Spleen (tissue), 11 donors: ENCODE measurements around the gene TTLL11. TPM values are rescaled to one million over a fixed set of nuclear protein-coding genes. Genes with fewer than 3 reads are reported as not detected.
A peak's percentile ranks its signal among the peaks of the same experiment; 100 is the strongest.
"Not testable (repeated sequence)": the region's sequence is repeated elsewhere in the genome, so short reads cannot be mapped to it uniquely, and the experiment has no call there.

Experiments
- DNase-seq: peaks from one replicate; pipeline ENCODE4 v3.0.0-alpha.2; 2020
- H3K27ac ChIP-seq, 8 donors: fragments of 200-600 bp; sonication (generic) in 7 of 8; 1 replicate in 4 of 8; 2 replicates in 4 of 8; pipeline versions ENCODE4 v1.5.0 to v1.8.0; 2016 to 2021; ENCODE audit warnings: inconsistent platforms in 4 of 8, mild to moderate bottlenecking in 4 of 8, moderate library complexity in 1 of 8
- H3K27me3 ChIP-seq, 7 donors: fragments of 200-600 bp; sonication (generic) in 6 of 7; replicated peaks in 1 of 7; 1 replicate in 4 of 7; 2 replicates in 3 of 7; pipeline versions ENCODE4 v1.5.0 to v1.8.0; 2016 to 2021; ENCODE audit warnings: inconsistent platforms in 3 of 7, mild to moderate bottlenecking in 1 of 7
- H3K36me3 ChIP-seq, 6 donors: fragments of 200-600 bp; sonication (generic) in 5 of 6; 1 replicate in 4 of 6; 2 replicates in 2 of 6; pipeline versions ENCODE4 v1.5.0 to v1.8.0; 2016 to 2021; ENCODE audit warnings: inconsistent platforms in 2 of 6
- H3K4me1 ChIP-seq, 6 donors: fragments of 200-600 bp; sonication (generic) in 5 of 6; 1 replicate in 3 of 6; 2 replicates in 3 of 6; pipeline versions ENCODE4 v1.5.0 to v1.8.0; 2016 to 2021; ENCODE audit warnings: inconsistent platforms in 3 of 6
- H3K4me3 ChIP-seq, 8 donors: fragments of 200-600 bp; sonication (generic) in 7 of 8; 1 replicate in 4 of 8; 2 replicates in 4 of 8; pipeline versions ENCODE4 v1.5.0 to v1.8.0; 2016 to 2021; ENCODE audit warnings: inconsistent platforms in 4 of 8, mild to moderate bottlenecking in 4 of 8, moderate library complexity in 2 of 8
- H3K9me3 ChIP-seq, 8 donors: fragments of 200-600 bp; sonication (generic) in 7 of 8; 1 replicate in 4 of 8; 2 replicates in 4 of 8; pipeline versions ENCODE4 v1.5.0 to v1.8.0; 2016 to 2021; ENCODE audit warnings: inconsistent platforms in 4 of 8
- POLR2A ChIP-seq, 3 donors: fragments of 450-650 bp; IDR thresholded peaks; one replicate each; pipeline ENCODE4 v1.5.1; 2017; ENCODE audit warnings: antibody characterized with exemption in 3 of 3, mild to moderate bottlenecking in 1 of 3
- POLR2AphosphoS5 ChIP-seq, 3 donors: sonication (generic); formaldehyde crosslinking; IDR thresholded peaks; one replicate each; pipeline ENCODE4 v1.5.1; 2017; ENCODE audit warnings: antibody characterized with exemption in 3 of 3
- WGBS, 5 donors: extraction: QIAGEN DNeasy Blood & Tissue Kit in 3 of 5; methylation state at CpG; one replicate each; pipeline versions ENCODE4 v1.1.5 to v1.1.7; 2013 to 2018; 5-methylcytosine and 5-hydroxymethylcytosine counted together
- intact Hi-C: fragments of 100-400 bp; cut with DNase I; formaldehyde crosslinking; loops from one replicate; pipeline ENCODE4 v1.15.0; 2023; ENCODE audit warnings: low total_unique reads
- polyA plus RNA-seq, 3 donors: library from polyadenylated mRNA; stranded (reverse); fragments of 200-250 nt; gene quantifications; one replicate each; pipeline ENCODE4 v1.2.1, GENCODE V29; 2013
- total RNA-seq, 7 donors: library from RNA; depleted of rRNA in 3 of 7; stranded (reverse); fragments of >200 nt in 3 of 7; fragmentation: NEBNext Ultra II Directional in 4 of 7; extraction: Animal tissue kit (Norgen Biotek cat#: 25700) in 4 of 7; gene quantifications; one replicate each; pipeline versions ENCODE4 v1.1.0 to v1.2.1, GENCODE V29; 2016 to 2021
- TF ChIP-seq, protein P1 (sequence below), 11 experiments: fragments of 200-600 bp in 7 of 11; fragments of 450-650 bp in 4 of 11; sonication (generic) in 4 of 11; IDR thresholded peaks in 8 of 11; conservative IDR thresholded peaks in 3 of 11; 1 replicate in 7 of 11; 2 replicates in 4 of 11; pipeline versions ENCODE4 v1.4.0 to v1.8.0; 2016 to 2021; ENCODE audit warnings: antibody characterized with exemption in 11 of 11, inconsistent platforms in 4 of 11, mild to moderate bottlenecking in 1 of 11
- donor health status: healthy with polysubstance abuse.
- donor health status: DM: no; HTN: no; CAD: no; lungs with moderate emphysema.
- donor health status: DM: no; HTN: no; CAD: no.
- donor health status: Bipolar disorder and iron deficiency.
- donor health status: healthy.
- donor health status: DM: no; HTN: no; CAD: no.
- donor health status: DM: yes; HTN: yes; CAD: no.

Gene TTLL11
- total and polyA plus RNA-seq, 10 donors, result 1.6 to 12.8 (median 7.3) TPM

DNA sequence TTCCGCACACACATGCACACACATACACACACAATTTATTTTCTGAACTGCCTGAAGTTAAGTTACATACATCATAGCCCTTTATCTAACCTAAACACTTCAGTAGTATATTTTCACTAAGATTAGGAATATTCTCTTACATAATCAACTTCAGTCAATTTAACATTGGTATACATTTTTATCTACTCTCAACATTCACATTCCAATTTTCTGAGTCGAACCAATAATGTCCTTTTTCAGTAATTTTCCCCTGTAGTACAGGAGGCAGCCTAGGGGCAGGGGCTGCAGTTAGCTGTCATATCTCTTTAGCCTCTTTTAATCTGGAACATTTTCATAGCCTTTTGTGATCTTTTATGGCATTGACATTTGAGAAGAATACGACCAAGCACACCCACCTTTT, 291.5 kb downstream of the TTLL11 start:
- intact Hi-C loops, result no loop called here
- 77 to 85% (median 82%) methylated on average over 3 of the region's 3 CpGs for WGBS, 5 donors

DNA sequence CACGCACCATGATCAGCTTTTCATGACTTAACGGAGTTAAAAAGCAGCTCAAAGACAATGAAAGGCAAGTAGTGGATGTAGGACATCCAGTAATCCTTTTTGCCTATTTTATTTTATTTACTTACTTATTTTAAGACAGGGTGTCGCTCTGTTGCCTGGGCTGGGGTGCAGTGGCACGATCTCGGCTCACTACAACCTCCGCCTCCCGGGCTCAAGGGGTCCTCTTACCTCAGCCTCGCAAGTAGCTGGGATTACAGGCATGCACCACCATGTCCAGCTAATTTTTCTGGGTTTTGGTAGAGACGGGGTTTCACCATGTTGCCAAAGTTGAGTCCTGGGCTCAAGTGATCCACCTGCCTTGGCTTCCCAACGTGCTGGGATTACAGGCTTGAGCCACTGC, 292.7 kb downstream of the TTLL11 start:
- 86 to 93% (median 91%) methylated on average over 10 of the region's 10 CpGs for WGBS, 5 donors
- Histone ChIP-seq H3K9me3 (peaks cover 0 to 17% (median 13%) of the 10 kb centered on the region in 8 donors), H3K4me1 (no peaks in the 10 kb centered on the region), H3K27ac (no peak overlapping the region), H3K36me3 (no peaks in the 10 kb centered on the region), H3K27me3 (peaks cover 0 to 8% (median 0%) of the 10 kb centered on the region in 7 donors), H3K4me3 (no peak overlapping the region)
- TF ChIP-seq POLR2AphosphoS5 (IDR thresholded peaks at IDR 0.05) (no peak), POLR2A (IDR thresholded peaks at IDR 0.05) (no peak)
- TF ChIP-seq, protein P1, sequence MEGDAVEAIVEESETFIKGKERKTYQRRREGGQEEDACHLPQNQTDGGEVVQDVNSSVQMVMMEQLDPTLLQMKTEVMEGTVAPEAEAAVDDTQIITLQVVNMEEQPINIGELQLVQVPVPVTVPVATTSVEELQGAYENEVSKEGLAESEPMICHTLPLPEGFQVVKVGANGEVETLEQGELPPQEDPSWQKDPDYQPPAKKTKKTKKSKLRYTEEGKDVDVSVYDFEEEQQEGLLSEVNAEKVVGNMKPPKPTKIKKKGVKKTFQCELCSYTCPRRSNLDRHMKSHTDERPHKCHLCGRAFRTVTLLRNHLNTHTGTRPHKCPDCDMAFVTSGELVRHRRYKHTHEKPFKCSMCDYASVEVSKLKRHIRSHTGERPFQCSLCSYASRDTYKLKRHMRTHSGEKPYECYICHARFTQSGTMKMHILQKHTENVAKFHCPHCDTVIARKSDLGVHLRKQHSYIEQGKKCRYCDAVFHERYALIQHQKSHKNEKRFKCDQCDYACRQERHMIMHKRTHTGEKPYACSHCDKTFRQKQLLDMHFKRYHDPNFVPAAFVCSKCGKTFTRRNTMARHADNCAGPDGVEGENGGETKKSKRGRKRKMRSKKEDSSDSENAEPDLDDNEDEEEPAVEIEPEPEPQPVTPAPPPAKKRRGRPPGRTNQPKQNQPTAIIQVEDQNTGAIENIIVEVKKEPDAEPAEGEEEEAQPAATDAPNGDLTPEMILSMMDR (IDR thresholded peaks at IDR 0.05 in 8 of 11, conservative IDR thresholded peaks at IDR 0.05 in 3 of 11), result no peak
- DNase-seq, result peak; percentile 45
- intact Hi-C loops, result no loop called here

More for the DNA sequence above, 291.5 kb downstream of the TTLL11 start:
- DNase-seq, result no peak
- Histone ChIP-seq H3K27me3 (peaks cover 0 to 8% (median 0%) of the 10 kb centered on the region in 7 donors), H3K9me3 (peaks cover 0 to 17% (median 13%) of the 10 kb centered on the region in 8 donors), H3K4me1 (no peaks in the 10 kb centered on the region), H3K4me3 (no peak overlapping the region), H3K36me3 (no peaks in the 10 kb centered on the region), H3K27ac (no peak overlapping the region)
- no peak for TF ChIP-seq POLR2A (IDR thresholded peaks at IDR 0.05)
- TF ChIP-seq POLR2AphosphoS5 (IDR thresholded peaks at IDR 0.05), result no peak
- TF ChIP-seq, protein P1 (IDR thresholded peaks at IDR 0.05 in 8 of 11, conservative IDR thresholded peaks at IDR 0.05 in 3 of 11), result no peak

DNA sequence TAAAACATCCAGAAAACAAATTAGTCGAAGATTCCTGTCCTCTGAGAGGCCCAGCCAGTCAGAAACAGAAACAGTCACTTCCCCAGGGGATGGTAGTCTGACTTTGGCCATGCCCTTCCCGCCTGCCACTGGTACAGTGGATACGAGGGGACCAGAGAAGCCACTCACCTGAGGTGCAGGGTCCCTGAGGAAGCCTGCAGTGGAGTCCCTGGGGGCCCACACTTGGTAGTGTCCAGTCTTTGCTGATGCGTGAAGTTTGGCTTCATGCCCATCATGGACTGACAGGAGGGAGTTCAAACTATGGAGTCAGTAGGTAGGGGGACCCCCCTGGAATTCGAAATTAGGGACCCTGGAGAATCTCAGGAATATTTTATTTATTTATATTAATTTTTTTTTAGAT, 294.2 kb downstream of the TTLL11 start:
- no peaks in the 10 kb centered on the region for H3K36me3 ChIP-seq
- H3K4me3 ChIP-seq, result no peak overlapping the region
- TF ChIP-seq POLR2A (IDR thresholded peaks at IDR 0.05) (no peak), POLR2AphosphoS5 (IDR thresholded peaks at IDR 0.05) (no peak)
- TF ChIP-seq, protein P1 (IDR thresholded peaks at IDR 0.05 in 8 of 11, conservative IDR thresholded peaks at IDR 0.05 in 3 of 11), result no peak
- intact Hi-C loops, result no loop called here
- H3K9me3 ChIP-seq, result peaks cover 0 to 4% (median under 1%) of the 10 kb centered on the region in 8 donors
- no peaks in the 10 kb centered on the region for H3K4me1 ChIP-seq
- 74 to 85% (median 82%) methylated on average over 5 of the region's 5 CpGs for WGBS, 5 donors
- H3K27ac ChIP-seq, result no peak overlapping the region
- peaks cover 0 to 8% (median 0%) of the 10 kb centered on the region in 7 donors for H3K27me3 ChIP-seq
- peak; percentile 20 for DNase-seq

DNA sequence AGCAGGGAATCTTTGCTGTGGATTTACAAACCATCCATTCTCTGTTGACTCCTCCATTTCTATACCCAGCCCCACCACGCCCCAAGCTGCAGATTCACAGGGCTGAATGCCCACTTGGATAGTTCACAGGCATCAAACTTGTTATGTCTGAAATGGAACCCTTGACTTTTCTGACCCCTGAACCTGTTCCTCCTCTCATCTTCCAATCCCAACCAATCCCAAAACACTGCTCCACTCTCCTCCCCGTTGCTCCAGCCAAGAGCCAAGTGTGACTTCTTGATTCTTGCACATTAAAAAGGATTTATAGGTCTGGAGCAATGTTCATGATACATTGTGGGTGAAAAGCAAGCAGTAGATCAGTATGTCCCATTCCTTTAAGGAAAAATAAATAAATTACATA, 296.0 kb downstream of the TTLL11 start:
- peak; percentile 20 for DNase-seq
- Histone ChIP-seq H3K36me3 (no peaks in the 10 kb centered on the region), H3K4me1 (no peaks in the 10 kb centered on the region), H3K27me3 (peaks cover 0 to 8% (median 0%) of the 10 kb centered on the region in 7 donors), H3K27ac (no peak overlapping the region), H3K4me3 (no peak overlapping the region), H3K9me3 (no peaks in the 10 kb centered on the region)
- 32 to 90% (median 77%) methylated on average over 2 of the region's 2 CpGs for WGBS, 5 donors
- intact Hi-C loops, result no loop called here
- TF ChIP-seq, protein P1 (IDR thresholded peaks at IDR 0.05 in 8 of 11, conservative IDR thresholded peaks at IDR 0.05 in 3 of 11), result no peak
- no peak for TF ChIP-seq POLR2AphosphoS5 (IDR thresholded peaks at IDR 0.05)
- no peak for TF ChIP-seq POLR2A (IDR thresholded peaks at IDR 0.05)

DNA sequence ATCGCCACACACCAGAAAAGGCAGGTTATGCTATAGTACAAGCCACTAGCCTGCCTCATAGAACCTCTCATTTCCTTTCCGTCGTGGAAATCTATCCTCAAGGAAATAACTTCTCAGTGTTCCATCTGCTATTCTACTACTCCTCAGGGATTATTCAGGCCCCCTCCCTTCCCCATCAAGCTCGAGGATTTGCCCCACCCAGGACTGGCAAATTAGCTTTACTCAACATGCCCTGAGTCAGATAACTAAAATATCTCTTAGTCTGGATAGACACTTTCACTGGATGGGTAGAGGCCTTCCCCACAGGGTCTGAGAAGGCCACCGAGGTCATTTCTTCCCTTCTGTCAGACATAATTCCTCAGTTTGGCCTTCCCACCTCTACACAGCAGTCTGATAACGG, 298.8 kb downstream of the TTLL11 start:
- H3K27me3 ChIP-seq, H3K4me1 ChIP-seq, H3K36me3 ChIP-seq, intact Hi-C loops, H3K4me3 ChIP-seq, H3K9me3 ChIP-seq, H3K27ac ChIP-seq: not testable (repeated sequence)
- peak; percentile 7 for DNase-seq
- WGBS, 5 donors, result 58 to 89% (median 86%) methylated on average over 6 of the region's 6 CpGs

DNA sequence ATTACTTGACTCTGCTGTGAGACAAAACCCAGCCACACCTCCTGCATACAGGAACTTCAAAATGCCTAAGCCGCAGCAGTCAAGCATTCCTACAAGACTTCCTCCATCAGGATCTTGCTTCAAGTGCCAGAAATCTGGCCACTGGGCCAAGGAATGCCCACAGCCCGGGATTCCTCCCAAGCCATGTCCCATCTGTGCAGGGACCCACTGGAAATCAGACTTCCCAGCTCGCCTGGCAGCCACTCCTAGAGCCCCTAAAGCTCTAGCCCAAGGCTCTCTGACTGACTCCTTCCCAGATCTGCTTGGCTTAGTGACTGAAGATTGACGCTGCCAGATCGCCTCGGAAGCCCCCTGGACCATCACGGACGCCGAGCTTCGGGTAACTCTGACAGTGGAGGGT, 300.6 kb downstream of the TTLL11 start:
- 86 to 92% (median 89%) methylated on average over 10 of the region's 10 CpGs for WGBS, 5 donors
- H3K27ac ChIP-seq, H3K27me3 ChIP-seq, H3K4me3 ChIP-seq, H3K36me3 ChIP-seq, H3K4me1 ChIP-seq, DNase-seq, intact Hi-C loops, H3K9me3 ChIP-seq: not testable (repeated sequence)
